IPS DF 4.7 (cell line): ENCODE measurements around the gene KRTAP4-7.
"Not testable (repeated sequence)": the region's sequence is repeated elsewhere in the genome, so short reads cannot be mapped to it uniquely, and the experiment has no call there.

Source experiments
- DNase-seq: peaks from one replicate; pipeline ENCODE4 v3.0.0-alpha.2; 2013; ENCODE audit warnings: low spot score; ENCODE audit errors: extremely low read depth

The KRTAP4-7 gene

DNA sequence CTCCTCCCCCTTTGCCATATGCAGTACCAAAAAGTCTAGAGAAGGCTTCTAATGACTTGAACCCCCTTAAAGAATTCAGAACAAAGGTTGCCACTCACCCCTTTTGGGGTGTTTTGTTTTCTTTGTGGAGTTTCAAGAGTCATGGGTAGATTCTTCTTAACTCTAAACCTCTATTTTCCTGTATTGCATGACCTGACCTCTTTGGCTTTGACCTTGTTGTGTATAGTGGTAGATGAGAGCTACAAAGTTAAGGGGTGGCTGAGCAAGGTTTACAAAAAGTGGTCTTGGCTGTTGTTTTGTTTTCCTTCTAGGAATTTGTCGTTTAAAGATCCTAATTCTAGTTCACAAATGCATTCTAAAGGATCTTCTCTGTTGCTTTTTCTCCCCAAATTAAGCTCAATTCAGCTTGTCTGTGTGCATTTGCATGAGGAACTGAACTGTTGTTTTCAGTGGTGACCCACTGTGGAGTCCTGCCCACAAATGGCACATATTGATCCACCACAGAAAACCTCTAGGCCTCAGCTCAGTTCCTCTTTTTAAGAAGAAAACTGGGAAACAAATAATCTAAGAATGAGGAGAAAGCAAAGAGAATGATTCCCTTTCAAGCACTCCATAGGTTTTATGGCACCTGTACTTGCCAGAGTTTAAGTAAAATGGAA is 24.9 kb downstream of the KRTAP4-7 start:
- not testable (repeated sequence) for DNase-seq

DNA sequence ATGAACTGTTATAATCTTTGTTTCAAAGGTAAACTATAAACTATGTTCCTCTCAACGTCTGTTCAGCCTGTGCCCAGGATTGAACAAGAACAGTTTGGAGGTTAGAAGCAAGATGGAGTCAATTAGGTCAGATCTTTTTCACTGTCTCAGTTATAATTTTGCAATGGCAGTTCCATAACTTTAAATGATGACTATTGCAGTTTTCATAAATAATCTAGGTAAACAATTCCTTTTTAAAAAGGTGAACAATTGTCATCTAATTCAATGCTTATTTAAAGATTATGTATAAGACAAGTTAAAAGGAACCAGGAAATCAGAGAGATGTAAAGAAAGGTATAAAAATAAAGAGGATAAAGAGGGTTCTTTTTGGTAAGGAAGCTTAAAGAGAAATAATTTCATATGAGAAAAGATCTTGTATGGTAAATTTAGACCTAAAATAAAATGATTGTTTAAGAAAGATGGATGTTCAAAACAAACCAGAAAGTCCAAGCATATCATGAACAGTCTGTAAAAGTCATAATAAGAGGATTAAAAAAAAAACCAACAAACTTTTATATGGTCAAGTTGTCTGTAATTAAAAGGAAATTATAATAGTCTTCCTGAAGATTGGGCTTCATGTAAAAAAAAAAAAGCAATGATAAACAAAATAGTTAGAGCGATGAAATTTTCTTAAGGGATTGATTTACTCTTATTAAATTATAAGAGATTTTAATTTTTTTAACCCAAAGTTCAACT is 27.4 kb downstream of the KRTAP4-7 start:
- DNase-seq = no peak

- DNase-seq = no peak
These were observed 32.3 kb downstream of the KRTAP4-7 start for GRCh38 chr17:41116297-41116696.

DNA sequence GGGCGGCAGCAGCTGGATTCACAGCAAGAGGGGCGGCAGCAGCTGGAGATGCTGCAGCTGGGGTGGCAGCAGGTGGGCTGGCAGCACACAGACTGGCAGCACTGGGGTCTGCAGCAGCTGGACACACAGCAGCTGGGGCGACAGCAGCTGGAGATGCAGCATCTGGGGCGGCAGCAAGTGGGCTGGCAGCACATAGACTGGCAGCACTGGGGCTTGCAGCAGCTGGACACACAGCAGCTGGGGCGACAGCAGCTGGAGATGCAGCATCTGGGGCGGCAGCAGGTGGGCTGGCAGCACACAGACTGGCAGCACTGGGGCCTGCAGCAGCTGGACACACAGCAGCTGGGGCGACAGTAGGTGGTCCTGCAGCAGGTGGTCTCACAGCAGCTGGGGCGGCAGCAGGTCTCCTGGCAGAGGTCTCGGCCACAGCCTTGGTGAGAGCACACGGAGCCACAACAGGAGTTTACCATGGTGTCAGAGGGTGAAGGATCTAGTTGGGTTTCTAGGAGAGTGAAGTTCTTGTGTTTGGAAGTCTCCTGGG is 34.0 kb downstream of the KRTAP4-7 start, which contains the start of gene KRTAP4-11:
Gene KRTAP4-11 (minus strand): TSS at position 528 of the 541 bp plus-strand sequence. CDS start 58 bp downstream, at position 470.
- not testable (repeated sequence) for DNase-seq

GRCh38 chr17:41118721-41119120 is 34.8 kb downstream of the KRTAP4-7 start:
- DNase-seq = no peak

DNA sequence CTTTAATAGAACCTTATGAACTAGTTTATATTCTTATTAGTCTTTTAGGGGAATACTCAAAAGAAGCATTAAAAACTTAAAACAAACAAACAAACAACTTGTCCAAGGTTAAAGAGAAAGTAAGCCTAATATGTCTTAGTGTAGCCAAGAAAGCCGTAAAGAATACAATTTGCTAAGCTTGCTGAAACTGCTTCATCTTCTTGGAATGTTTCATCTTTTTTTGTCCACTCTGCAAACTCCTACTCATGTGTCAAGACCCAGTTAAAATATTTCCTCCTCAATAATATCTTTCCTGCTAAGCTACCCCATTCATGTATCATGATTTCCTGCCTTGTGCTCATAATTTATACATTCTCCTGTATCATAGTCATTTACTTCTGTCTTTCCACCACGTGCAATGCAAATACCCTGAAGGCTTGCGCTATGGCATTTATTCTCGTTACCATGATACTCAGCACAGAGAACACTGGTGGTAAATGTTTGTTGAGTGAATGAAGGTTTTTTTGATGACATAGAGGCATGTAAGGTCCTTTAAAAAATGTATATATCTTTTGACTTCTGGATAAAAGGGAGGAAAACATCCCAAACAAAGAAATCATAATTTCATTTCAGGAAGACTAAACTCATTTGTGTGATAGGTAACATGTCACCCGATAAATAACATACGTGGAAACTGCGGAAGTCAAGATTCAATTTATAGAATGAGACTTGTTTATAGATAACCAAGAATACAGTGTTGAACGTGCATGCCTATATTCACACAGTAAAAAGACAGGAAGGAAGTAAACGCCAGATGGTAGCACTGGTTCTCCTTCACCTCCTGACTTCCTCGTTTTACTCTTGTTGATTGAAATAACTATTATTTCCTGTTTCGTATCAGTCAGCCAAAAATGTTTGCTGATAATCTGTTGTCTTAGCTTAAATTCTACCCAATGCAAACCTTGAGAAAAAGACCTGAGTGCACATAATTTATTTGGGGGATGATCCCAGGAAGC is 36.0 kb downstream of the KRTAP4-7 start:
- not testable (repeated sequence) for DNase-seq

- no peak for DNase-seq
These were observed 37.8 kb downstream of the KRTAP4-7 start for GRCh38 chr17:41121742-41122141.

DNA sequence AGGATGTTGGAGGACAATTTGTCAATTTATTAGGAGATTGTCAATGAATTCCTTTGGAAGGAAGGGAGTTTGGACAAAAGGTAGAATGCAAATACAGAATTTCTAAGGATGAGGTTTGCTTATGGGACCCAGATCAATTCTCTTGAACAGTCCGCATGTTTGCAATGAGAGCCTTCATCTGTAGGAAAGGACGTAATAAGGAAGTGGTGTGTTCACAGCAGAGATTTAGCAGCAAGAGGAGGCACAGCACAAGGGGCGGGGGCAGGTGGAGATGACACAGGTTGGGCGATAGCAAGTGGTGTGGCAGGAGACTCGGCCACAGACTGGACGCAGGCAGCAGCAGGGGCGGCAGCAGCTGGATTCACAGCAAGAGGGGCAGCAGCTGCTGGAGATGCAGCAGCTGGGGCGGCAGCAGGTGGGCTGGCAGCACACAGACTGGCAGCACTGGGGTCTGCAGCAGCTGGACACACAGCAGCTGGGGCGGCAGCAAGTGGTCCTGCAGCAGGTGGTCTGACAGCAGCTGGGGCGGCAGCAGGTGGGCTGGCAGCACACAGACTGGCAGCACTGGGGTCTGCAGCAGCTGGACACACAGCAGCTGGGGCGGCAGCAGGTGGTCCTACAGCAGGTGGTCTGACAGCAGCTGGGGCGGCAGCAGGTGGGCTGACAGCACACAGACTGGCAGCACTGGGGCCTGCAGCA is 39.5 kb downstream of the KRTAP4-7 start:
- not testable (repeated sequence) for DNase-seq

GRCh38 chr17:41123991-41124371 is 40.0 kb downstream of the KRTAP4-7 start, which contains the start of gene KRTAP4-12:
Gene KRTAP4-12 (minus strand): TSS chr17:41124182. CDS start chr17:41124122, 60 bp downstream.
- not testable (repeated sequence) for DNase-seq

- no peak for DNase-seq
These were observed 41.1 kb downstream of the KRTAP4-7 start for GRCh38 chr17:41125064-41125463.

DNA sequence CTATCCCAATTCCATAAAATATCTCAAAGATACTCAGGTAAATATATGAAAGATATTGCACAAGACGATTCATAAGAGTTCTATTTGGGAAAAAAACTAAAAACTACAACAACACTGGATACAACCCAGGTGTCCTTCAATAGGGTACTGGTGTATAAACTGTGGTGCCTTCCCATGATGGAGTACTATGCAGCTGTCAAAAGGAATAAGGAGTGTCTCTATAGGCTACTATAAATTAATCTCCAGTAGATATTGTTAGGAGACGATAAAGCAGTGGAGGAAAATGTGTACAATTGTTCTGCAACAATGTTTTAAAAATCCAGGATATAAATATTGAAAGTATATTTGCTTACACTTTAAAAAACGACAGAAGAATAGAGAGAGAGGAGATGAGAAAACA is 42.5 kb downstream of the KRTAP4-7 start:
- no peak for DNase-seq

GRCh38 chr17:41127371-41127770 is 43.4 kb downstream of the KRTAP4-7 start:
- no peak for DNase-seq

DNA sequence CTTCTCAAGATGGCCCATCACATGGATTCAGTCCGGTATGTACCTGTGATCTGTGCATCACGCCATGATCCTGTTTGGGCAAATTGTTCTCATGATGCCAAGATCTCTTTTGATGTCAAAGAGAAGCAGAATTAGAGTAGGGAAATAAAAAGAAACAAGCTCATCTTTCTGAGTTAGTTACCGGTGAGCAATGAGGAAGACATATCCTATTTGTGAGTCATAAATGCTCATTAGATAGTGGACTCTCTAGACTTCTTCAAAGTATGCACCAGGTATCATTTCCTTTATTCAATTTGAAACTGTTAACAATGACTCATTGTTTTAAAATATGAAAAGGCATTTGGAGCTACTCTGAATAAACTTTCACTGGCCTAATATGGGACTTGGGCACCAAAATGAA is 48.0 kb downstream of the KRTAP4-7 start:
- DNase-seq = no peak

DNA sequence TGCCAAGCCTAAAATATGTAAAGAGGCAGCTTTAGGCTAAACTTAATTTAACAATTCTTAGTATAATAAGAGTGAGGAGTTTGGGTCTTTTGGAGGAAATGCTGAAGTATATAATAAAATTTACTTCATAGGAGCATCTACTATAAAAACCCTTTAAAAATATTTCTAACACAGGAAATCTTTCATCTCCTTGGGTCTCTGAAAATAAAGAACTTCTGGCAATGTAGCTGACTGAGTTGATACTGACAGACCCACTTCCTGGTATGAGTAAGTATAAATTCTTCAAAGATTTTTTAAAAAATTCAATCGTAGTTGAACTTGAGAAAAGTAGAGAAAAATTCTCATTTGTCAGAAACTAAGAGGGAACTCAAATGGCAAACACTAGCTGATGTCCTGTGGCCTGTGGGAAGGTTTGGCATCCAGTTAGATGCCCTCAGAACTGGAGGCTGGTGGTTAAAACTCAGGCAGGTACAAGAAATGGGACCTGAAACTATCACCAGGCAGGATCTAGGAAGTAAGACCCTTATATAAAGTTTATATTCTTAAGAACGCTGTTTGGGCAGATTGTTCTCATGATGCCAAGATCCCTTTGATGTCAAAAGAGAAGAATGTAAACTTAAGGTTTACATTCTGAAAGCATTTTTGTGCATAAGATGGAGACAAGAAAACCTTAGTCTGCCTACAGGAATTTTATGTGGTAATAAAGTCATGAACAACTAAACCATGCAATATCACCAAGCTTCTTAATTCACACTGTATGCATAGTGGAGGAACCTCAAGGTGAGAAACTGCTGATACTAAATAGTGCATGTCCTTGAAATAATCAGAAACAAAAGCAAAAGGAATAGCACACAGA is 50.2 kb downstream of the KRTAP4-7 start:
- no peak for DNase-seq
